GM21619 (cell line): Measurements from ENCODE around the gene PGBD1.

Source experiments
- ATAC-seq: cut with Tn5 transposase; IDR thresholded peaks from one replicate; pipeline ENCODE4 v1.9.1; 2021; ENCODE audit not compliant: unreplicated experiment

PGBD1 gene, protein sequence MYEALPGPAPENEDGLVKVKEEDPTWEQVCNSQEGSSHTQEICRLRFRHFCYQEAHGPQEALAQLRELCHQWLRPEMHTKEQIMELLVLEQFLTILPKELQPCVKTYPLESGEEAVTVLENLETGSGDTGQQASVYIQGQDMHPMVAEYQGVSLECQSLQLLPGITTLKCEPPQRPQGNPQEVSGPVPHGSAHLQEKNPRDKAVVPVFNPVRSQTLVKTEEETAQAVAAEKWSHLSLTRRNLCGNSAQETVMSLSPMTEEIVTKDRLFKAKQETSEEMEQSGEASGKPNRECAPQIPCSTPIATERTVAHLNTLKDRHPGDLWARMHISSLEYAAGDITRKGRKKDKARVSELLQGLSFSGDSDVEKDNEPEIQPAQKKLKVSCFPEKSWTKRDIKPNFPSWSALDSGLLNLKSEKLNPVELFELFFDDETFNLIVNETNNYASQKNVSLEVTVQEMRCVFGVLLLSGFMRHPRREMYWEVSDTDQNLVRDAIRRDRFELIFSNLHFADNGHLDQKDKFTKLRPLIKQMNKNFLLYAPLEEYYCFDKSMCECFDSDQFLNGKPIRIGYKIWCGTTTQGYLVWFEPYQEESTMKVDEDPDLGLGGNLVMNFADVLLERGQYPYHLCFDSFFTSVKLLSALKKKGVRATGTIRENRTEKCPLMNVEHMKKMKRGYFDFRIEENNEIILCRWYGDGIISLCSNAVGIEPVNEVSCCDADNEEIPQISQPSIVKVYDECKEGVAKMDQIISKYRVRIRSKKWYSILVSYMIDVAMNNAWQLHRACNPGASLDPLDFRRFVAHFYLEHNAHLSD

DNA sequence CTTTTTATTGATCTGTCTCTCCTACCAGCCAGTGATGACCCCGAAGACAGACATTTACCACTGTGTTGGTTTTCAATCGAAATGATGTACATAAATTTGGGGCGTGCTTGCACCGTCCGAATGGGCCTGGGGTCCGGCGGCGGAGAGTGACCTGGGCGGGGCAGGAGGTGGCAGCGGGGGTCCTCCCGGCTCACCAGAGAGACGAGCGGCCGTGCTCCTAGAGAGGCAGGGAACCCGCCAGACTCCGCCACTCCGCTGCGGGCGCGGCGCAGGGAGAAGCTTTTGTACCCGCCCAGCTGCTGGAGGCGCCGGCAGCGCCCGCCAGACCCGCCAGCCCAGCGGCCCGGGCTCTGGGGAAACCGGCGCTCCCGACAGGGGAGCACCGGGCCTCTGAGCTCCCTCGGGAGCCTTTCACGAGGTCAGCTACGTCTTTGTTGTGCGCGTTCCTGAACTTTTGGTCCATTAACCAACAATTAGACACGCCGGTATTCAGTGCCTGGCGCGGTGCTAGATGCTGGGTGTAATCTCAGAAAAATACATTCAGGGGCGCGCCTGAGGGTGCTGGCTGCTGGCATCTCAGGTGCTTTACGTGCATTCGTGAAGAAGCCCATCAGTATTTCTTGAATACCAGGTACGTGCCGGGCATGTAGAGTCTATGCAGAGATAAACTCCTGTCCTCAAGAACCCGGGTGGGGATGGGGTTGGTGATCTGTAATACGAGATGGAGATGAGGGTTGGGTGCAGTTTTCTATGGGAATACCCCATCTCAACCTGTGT is at the start of gene PGBD1:
Gene PGBD1 (plus strand): TSS at position 285 of the 777 bp plus-strand sequence. CDS start 2,242 bp downstream, outside the sequence.
- ATAC-seq = peak; percentile 71

DNA sequence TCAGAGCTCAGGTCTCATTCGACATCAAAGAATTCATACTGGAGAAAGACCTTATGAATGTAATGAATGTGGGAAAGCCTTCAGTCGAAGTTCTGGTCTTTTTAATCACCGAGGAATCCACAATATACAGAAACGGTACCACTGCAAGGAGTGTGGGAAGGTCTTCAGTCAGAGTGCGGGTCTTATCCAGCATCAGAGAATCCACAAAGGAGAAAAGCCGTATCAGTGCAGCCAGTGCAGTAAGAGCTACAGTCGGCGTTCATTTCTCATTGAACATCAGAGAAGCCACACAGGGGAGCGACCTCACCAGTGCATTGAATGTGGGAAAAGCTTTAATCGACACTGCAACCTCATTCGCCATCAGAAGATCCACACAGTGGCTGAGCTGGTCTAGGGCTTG is 48.6 kb upstream of the PGBD1 start:
- ATAC-seq = no peak

DNA sequence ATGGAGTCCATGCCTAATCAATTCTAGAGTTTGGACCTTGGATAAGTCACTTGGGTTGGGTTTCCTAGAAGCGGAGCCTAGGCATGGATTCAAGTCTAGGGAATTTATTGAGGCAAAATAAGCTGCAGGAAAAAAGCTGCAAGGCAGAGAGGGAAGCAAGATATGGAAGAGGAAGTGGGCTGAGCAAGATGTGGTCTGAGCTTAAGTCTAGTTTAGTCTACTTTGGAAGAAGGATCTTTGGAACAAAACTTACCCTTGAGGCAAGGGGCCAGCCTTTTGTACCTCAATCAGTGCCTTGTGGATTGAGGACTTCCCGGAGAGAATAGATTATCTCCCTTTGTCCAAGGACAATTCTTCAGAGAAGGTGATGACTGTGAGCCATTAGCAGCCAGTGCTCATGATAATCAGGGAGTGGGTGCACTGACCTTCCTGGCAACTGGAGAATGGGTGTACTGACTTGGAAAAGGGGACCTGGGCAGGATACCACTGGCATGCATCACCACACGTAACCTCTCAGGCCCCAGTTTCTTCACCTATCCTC is 45.4 kb upstream of the PGBD1 start:
- ATAC-seq = no peak

DNA sequence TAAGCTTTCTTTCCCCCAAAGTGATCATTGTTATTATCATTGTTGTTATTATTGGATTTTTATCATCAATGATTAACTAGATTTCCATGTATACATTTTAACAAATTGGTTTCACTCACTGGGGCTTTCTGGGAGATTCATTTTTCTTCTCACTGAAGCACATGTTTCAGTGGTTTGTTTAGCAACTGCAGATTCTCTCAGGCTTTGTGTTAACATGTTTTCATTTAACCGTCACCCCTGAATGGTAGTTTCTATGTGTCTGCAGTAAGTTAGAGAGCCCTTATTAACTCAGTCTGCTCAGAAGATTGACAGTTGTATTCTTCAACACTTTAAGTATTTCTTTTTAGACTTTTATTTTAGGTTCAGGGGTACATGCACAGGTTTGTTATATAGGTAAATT is 41.7 kb upstream of the PGBD1 start:
- ATAC-seq = no peak

DNA sequence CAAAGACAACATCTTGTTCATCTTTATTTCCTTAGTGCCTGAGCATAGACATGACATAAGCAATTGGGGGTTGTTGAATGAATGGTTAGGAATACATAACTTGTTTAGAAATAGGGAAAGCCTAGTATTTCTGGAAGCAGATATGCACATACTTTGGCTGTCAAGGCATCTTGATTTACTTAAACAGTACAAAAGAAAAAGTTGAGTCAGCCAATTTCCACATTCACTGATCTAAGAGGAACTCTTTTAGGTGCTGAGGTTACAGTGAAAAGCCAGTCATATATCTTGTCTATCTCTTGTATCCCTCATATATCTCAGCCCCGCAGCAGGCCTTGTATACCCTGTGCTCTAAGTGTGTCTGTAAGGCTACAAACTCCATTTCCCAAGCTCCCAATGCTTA is 40.9 kb upstream of the PGBD1 start:
- no peak for ATAC-seq

DNA sequence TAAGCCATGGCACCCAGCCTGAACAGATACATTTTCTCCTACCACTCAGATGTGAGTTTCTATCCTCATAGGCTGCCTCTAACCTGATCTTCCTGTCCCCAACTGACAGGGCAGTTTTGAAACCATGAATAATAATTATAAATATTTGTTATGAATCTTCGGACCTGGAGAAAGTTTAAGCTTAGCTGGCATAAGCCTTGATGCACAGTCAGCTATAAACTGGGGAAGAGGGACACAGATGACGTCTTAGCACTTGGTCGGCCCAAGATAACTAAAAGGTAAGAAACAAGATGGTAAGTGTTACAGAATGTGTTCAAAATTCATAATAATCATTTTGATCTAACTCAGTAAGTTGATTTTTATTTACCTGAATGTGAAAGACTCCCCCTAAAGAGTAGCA is 37.4 kb upstream of the PGBD1 start:
- ATAC-seq = no peak

DNA sequence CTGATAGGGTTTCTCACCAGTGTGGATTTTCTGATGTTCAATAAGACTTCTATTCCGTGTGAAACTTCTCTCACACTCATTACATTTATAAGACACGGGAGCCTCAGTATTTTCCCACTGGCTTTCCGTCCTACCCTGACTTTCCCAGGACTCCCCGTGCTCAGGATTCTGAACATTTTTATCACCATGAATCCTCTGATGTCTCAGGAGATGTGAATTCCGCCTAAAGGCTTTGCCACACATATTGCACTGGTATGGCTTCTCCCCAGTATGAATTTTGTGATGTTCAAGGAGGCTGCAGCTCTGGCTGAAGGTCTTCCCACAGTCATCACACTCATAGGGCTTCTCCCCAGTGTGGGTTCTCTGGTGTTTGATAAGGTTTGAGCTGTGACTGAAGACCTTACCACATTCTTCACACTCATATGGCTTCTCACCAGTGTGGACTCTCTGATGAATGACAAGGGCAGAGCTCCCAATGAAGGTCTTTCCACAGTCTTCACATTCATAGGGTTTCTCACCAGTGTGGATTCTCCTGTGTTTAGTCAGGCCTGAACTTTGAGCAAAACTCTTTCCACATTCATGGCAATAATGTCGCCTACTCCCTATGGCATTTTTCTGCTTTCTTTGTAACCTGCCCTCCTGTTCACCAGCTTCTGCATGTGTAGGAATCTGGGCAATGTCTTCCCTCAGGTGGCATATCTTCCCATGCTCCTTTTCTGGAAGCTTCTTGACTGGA is 36.0 kb upstream of the PGBD1 start:
- ATAC-seq = no peak

DNA sequence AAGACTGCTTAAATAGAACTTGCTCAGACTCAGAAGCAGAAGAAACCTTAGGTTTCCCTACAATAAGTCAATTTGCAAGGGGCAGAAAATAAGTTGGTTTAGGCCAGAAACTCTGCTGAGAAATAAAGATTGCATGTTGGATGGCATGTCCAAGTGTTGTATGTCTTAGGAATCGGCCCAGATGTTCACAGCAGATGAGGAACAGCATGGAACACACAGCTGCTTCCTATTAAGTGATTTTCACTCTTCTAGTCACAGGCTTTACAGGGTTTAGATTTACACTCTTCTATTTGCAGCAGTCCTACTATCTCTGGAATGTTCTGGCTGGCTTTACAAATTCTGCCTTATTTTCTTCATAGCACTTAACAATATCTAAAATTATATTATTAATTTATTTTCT is 32.5 kb upstream of the PGBD1 start:
- no peak for ATAC-seq

DNA sequence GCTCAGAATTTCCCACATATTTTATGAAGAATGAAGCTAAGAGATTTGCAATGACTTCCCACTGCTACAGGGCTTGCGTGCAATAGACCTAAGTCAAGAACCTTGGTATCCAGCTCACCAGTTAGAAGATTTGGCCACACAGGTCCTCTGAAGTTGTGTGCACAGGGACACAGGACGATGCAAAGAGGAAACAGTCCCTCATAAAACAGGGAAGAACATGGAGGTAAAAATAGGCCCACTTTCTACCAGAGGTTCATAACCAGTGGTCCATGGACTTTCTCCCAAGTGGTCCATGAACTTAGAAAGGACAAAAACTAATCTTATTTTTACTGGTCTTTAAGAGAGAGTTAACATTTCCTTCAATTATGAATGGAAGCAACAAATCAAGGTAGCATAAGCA is 30.6 kb upstream of the PGBD1 start:
- no peak for ATAC-seq

DNA sequence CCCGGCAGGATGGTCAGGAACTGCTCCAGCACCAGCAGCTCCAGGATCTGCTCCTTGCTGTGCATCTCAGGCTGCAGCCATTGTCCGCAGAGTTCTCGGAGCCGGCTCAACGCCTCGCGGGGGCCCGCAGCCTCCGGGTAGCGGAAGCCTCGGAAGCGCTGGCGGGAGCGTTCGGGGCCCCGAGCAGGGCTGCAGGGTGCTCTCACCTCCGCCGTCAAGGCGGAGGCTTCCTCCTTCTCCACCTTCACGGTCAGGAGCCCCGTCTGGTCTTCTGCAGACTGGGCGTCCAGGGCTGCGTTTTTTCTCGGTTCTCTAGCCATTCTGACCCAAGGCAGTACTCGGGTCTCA is 29.7 kb upstream of the PGBD1 start:
- peak; percentile 40 for ATAC-seq

DNA sequence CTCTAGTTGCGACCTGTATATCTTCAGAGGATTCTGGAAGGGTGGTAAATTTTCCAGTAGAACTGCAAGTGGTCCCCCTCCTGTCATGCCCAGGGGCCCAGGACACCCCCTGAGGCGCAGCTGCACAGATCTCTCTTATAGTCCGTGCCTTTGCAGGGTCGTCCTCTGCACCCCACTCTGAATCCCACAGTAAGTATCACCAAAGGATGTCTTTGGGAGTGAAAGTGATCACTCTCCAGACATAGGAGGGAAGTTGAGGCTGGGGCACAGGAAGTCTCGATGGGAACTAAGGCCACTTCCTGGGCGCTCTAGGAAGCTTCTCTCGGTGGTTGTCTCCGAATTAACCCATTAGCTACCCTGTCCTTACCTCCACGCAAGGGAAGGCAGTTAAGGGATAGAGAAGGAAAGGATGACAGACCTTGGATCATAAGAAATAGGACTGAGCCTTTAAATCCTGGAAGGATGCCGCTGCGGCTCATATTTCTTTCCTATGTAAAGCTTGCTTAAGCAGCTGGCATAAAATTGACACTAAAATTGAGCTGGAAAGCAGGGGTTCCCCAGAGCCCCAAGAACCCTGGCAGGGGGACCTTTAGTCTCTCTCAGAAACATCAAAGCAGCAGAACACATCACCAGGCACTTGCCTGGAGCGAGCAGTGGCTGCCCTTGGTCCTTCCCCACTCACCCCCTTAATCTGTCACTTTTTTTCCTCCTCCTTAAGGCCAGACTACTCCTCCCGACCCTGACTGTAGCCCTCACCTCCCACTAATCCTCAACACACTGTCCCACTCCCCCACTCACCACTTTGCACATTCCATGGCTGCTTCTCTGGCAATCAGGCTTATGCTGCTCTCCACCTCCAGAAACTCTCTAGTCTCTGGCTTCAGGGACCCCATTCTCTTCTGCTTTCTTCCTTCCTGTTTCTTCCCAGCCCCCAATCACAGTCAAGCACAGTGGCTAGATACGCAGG is 29.1 kb upstream of the PGBD1 start, which contains the start of gene ZKSCAN4:
Gene ZKSCAN4 (minus strand): TSS at position 261 of the 967 bp plus-strand sequence. CDS start 289 bp downstream, outside the sequence.
- ATAC-seq = peak; percentile 79

DNA sequence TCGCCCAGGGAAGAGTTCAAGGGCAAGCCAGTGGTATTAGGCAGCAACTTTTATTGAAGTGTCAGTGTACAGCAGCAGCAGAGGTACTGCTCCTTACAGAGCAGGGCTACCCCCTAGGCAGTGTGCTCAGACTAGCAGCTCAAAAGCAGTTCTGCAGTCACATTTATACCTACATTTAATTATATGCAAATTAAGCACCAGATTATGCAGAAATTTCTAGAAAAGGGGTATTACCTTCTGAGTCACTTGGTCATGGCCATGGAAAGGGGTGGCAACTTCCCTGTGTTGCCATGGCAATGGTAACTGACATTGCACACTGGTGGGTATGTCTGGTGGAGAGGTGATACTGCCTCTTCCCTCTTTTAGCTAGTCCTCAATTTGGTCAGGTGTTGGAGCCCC is 27.3 kb upstream of the PGBD1 start:
- no peak for ATAC-seq

DNA sequence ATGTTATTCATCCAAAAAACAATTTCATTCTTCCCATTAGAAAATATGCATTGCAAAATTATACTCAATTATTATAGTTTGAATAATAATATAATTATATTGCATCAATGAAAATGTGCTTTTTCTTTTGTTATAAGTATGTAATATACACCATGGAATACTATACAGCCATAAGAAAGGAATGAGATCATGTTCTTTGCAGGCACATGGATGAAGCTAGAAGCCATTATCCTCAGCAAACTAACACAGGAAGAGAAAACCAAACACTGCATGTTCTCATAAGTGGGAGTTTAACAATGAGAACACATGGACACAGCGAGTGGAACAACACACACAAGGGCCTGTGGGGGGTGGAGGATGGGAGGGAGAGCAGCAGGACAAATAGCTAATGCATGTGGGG is 24.3 kb upstream of the PGBD1 start:
- ATAC-seq = no peak

DNA sequence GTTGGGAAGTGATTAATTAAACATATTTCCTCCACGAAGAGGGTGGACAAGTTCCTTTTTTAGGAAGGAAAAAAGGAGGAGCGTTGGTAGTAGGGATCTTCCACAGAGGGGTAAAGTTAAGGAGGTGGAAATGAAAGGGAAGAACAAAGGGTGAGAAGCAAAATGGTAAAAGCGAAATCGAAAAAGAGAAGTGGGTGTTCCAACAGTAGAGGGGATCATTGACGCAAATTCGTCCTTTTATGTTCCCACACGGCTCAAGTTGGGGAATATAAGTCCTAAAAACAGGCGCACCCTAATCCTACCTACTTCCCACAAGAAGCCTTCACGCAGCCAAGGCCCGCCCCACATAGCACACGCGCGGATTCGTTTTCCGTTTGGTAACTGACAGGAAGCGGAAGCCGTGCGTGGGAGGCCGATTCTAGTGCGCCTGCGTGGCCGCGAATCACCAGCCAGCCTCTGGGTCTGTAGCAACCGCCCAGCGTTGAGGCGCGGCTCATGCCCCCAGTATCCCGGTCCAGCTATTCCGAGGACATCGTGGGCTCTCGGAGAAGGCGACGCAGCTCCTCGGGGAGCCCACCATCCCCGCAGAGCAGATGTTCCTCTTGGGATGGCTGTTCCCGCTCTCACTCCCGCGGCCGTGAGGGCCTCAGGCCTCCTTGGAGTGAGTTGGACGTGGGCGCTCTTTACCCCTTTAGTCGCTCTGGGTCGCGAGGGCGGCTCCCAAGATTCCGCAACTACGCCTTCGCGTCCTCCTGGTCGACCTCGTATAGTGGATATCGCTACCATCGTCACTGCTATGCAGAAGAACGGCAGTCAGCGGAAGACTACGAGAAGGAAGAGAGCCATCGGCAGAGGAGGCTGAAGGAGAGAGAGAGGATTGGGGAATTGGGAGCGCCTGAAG is 22.2 kb upstream of the PGBD1 start, which contains the start of gene NKAPL:
Gene NKAPL (plus strand): TSS at position 421 of the 901 bp plus-strand sequence. CDS start 75 bp downstream, at position 496.
- ATAC-seq = no peak

DNA sequence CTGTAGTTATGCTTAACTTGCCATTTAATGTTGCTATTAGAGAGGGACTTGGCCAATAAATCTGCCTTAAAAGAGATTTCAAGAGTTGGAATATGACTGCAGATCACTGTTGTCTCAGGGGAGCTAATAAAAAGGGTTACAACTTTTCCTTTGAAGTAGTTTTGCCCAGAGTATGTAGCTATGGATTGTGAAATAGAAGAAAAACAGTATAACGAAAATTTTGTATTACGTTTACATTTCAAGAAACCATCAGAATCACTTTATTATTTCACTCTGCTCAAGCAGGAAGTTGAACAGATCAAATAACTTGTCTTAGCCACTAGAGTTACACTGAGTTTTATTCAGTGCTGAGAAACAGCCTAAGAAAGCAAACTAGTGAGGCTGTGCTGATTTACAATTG is 17.4 kb upstream of the PGBD1 start:
- ATAC-seq = no peak

DNA sequence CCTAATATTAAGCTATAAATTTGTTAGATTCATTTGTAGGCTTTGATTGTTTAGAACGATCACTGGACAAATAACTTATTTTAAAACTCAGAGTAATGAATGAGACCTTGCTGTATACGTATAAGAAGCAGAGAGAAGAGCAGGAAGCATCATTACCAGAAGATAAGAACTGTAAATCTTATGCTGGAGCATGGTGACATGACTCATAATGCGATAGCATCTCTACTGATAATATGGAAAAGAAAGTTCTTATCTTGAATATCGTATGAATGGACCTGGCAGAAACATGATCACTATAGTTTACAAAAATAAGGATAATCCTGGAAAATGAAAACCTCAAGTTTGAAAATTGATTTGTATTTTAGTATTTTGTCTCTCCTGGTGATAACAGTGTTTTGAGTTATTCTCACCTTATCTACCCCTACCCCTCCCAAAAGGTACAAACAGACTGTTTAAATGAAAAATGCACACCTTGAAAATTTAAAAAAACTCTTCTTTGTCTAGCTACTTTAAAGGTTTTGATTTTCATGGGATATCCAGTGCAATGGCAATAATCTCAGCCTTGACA is 16.5 kb upstream of the PGBD1 start:
- no peak for ATAC-seq

DNA sequence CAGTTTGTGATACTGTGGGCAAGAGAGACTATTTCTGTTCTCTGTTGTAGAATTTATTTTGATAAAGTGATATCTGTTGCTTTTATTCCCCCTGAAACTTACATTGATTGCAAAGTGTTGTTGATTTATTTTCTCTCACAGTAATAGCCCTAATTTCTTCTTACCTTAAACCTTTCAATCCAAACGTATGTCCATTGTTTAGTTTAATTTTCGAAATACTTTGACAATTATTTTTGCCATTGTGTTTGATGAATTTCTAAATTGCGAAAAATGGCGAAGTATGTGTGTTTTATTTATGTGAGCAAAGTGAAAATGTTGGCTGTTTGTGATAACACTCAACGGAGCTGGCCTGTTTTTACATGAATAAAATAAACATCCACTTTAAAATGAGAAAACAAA is 14.8 kb upstream of the PGBD1 start:
- ATAC-seq = no peak
